Chondrocyte (in vitro differentiated cells): ENCODE measurements around the gene DCTN1. TPM values are rescaled to one million over a fixed set of nuclear protein-coding genes. Genes with fewer than 3 reads are reported as not detected.

Source experiments
- DNase-seq: peaks from one replicate; pipeline ENCODE4 v3.0.0; 2021; ENCODE audit warnings: mixed read lengths, low spot score
- H3K27ac Mint-ChIP-seq: one replicate; pipeline ENCODE4 v1.8.0; 2021; ENCODE audit warnings: mild to moderate bottlenecking, moderate library complexity, mixed read lengths; ENCODE audit not compliant: unreplicated experiment
- H3K27me3 Mint-ChIP-seq: 2 replicates; pipeline ENCODE4 v1.8.0; 2021; ENCODE audit warnings: low read depth, mixed read lengths
- H3K36me3 Mint-ChIP-seq: 2 replicates; pipeline ENCODE4 v1.8.0; 2021; ENCODE audit warnings: low read depth, mixed read lengths
- H3K4me1 Mint-ChIP-seq: 2 replicates; pipeline ENCODE4 v1.8.0; 2021; ENCODE audit warnings: low read depth, mild to moderate bottlenecking, mixed read lengths
- H3K4me3 Mint-ChIP-seq: one replicate; pipeline ENCODE4 v1.8.0; 2021; ENCODE audit warnings: mild to moderate bottlenecking, moderate library complexity, mixed read lengths; ENCODE audit not compliant: unreplicated experiment
- H3K9me3 Mint-ChIP-seq: 2 replicates; pipeline ENCODE4 v1.8.0; 2021; ENCODE audit warnings: low read depth, mixed read lengths
- total RNA-seq: library from RNA; stranded (reverse); gene quantifications from 3 replicates; pipeline ENCODE4 v1.2.1, GENCODE V29; 2021
- TF ChIP-seq, protein P1 (sequence below): fragments of 200-600 bp; sonication (generic); IDR thresholded peaks from 2 replicates; pipeline ENCODE4 v1.5.0; 2021; ENCODE audit warnings: antibody characterized with exemption, mild to moderate bottlenecking, moderate library complexity

Gene DCTN1
- total RNA-seq, 1 donor from 2014 or later: 157 TPM

DNA sequence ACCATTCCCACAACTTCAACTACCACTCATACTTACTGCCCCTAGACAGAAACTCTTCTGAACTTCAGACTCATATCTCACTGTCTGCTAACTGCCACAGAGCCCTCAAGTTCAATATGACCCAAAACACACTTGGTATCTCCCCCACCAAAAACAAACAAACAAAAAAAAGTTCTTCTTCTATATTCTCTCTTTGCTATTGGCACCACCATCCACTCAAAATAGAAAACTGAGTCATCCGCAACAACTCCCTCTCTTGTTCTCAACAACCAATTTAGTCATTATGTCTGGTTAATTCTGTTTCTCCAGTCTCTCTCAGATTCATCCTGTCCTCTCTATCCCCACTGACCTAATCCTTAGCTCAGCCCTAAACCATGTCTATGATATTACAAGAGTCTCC, 7.2 kb upstream of the DCTN1 start:
- Mint-ChIP-seq H3K27ac (no peak overlapping the region), H3K4me1 (peaks cover 2% of the 10 kb centered on the region), H3K9me3 (no peaks in the 10 kb centered on the region), H3K4me3 (no peak overlapping the region), H3K27me3 (no peaks in the 10 kb centered on the region), H3K36me3 (no peaks in the 10 kb centered on the region)
- TF ChIP-seq, protein P1, sequence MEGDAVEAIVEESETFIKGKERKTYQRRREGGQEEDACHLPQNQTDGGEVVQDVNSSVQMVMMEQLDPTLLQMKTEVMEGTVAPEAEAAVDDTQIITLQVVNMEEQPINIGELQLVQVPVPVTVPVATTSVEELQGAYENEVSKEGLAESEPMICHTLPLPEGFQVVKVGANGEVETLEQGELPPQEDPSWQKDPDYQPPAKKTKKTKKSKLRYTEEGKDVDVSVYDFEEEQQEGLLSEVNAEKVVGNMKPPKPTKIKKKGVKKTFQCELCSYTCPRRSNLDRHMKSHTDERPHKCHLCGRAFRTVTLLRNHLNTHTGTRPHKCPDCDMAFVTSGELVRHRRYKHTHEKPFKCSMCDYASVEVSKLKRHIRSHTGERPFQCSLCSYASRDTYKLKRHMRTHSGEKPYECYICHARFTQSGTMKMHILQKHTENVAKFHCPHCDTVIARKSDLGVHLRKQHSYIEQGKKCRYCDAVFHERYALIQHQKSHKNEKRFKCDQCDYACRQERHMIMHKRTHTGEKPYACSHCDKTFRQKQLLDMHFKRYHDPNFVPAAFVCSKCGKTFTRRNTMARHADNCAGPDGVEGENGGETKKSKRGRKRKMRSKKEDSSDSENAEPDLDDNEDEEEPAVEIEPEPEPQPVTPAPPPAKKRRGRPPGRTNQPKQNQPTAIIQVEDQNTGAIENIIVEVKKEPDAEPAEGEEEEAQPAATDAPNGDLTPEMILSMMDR: no peak
- DNase-seq: no peak

- TF ChIP-seq, protein P1: no peak
- H3K9me3 Mint-ChIP-seq: no peaks in the 10 kb centered on the region
- no peaks in the 10 kb centered on the region for H3K27me3 Mint-ChIP-seq
- no peak overlapping the region for H3K4me3 Mint-ChIP-seq
- H3K27ac Mint-ChIP-seq: no peak overlapping the region
- no peak for DNase-seq
- no peaks in the 10 kb centered on the region for H3K36me3 Mint-ChIP-seq
- H3K4me1 Mint-ChIP-seq: peaks cover 16% of the 10 kb centered on the region
Observed at GRCh38 chr2:74385396-74385795, 5.3 kb upstream of the DCTN1 start.

DNA sequence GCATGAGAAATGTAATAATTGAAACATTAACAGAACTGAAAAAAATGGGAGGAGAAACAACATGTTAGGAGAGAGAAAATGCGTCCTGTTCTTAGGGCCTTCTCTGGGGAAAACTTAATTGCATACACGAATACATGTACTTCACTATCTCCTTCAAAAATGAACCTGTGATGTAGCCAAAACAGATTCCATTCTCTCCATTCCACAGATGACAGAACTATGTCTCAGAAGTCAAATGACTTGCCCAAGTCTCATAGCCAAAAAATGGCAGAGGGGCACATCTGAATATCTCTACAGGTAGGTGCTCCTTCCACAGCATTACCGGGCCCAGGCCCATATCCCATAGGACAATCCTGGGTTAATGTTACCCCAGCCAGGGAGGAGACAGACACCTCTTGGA, 3.9 kb upstream of the DCTN1 start:
- TF ChIP-seq, protein P1: no peak
- Mint-ChIP-seq H3K4me1 (peaks cover 29% of the 10 kb centered on the region), H3K27ac (no peak overlapping the region), H3K36me3 (no peaks in the 10 kb centered on the region), H3K4me3 (no peak overlapping the region), H3K27me3 (no peaks in the 10 kb centered on the region), H3K9me3 (no peaks in the 10 kb centered on the region)
- DNase-seq: no peak

- Mint-ChIP-seq H3K27me3 (no peaks in the 10 kb centered on the region), H3K36me3 (no peaks in the 10 kb centered on the region), H3K4me1 (peaks cover 34% of the 10 kb centered on the region), H3K4me3 (peak overlapping the region; percentile 34), H3K27ac (no peak overlapping the region), H3K9me3 (no peaks in the 10 kb centered on the region)
- TF ChIP-seq, protein P1: no peak
- no peak for DNase-seq
Observed at GRCh38 chr2:74383254-74383653, 3.1 kb upstream of the DCTN1 start.

- Mint-ChIP-seq H3K27ac (peak overlapping the region; percentile 67), H3K9me3 (no peaks in the 10 kb centered on the region), H3K4me3 (no peak overlapping the region), H3K36me3 (peaks cover 10% of the 10 kb centered on the region), H3K4me1 (peaks cover 34% of the 10 kb centered on the region), H3K27me3 (no peaks in the 10 kb centered on the region)
- TF ChIP-seq, protein P1: no peak
- DNase-seq: no peak
Observed at GRCh38 chr2:74381751-74382150, 1.6 kb upstream of the DCTN1 start.
